Activated CD8-positive, alpha-beta memory T cell treated with anti-CD3 and anti-CD28 coated beads, Interleukin-2, amount 50 U/mL, for 48 hours (primary cell): ENCODE measurements around the gene WFIKKN1.

Experiments
- DNase-seq: peaks from one replicate; pipeline ENCODE4 v3.0.0-alpha.2; 2020

WFIKKN1 gene

DNA sequence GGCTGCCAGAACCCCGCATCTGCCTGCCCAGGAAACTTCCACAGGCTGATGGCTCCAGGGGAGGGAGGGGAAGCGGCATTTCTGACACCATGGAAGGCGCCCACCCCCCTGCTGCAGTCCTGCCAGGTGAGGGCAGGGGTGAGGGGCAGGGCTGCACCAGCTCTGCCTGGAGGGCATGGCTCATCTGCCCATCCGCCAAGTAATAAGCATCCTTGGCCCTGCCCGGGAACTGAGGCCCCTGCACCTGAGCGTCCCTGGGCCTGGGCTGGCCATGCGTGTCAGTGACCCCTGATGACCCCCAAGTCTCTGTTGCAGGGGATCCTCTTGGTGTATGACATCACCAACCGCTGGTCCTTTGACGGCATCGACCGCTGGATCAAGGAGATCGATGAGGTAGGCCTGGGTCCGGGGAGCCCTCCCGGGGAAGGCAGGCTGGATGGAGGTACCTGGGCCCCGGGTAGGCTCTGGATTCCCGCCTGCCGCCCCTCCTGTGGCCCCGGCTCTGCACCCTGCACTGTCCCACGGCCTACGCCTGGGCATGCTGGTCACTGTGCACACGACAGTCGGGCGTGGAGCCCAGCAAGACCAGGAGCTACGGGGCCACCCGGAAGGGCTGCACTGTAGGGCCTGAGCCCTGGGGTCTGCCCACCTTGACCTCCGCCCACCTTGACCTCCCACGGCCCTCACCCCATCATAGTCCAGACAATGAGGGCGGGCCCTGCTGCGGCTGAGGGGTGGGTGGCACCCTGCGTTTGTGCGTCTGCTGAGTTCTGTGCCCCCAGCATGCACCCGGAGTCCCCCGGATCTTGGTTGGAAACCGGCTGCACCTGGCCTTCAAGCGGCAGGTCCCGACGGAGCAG, 5.4 kb upstream of the WFIKKN1 start:
- DNase-seq: no peak

DNA sequence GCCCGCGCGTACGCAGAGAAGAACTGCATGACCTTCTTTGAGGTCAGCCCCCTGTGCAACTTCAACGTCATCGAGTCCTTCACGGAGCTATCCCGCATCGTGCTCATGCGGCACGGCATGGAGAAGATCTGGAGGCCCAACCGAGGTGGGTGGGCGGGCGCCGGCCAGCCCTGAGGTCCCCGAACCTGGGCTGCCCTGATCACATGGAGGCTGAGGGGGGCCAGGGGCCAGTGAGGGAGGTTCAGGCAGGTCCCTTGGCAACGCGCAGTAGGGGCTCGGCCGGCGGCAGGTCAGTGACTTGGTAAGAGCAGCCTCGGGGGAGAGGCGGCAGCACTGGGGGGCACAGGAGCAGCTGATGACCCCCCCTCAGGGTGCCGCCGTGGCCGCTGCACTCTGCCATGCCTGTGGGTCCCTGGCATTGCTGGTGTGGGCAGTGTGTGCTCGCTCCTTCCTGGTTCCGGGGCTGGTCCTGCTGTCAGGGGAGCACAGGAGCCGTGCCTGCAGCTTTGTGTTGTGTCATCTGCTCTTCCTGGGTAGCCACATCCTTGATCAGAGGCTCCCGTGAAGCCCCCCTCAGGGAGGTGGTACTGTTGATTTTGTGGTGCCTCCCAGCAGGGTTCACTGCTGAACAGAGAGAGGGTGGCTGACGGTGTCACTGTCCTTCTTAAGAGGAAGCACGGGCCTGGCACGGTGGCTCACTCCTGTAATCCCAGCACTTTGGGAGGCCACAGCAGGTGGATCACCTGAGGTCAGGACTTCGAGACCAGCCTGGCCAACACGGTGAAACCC, 4.6 kb upstream of the WFIKKN1 start:
- no peak for DNase-seq

DNA sequence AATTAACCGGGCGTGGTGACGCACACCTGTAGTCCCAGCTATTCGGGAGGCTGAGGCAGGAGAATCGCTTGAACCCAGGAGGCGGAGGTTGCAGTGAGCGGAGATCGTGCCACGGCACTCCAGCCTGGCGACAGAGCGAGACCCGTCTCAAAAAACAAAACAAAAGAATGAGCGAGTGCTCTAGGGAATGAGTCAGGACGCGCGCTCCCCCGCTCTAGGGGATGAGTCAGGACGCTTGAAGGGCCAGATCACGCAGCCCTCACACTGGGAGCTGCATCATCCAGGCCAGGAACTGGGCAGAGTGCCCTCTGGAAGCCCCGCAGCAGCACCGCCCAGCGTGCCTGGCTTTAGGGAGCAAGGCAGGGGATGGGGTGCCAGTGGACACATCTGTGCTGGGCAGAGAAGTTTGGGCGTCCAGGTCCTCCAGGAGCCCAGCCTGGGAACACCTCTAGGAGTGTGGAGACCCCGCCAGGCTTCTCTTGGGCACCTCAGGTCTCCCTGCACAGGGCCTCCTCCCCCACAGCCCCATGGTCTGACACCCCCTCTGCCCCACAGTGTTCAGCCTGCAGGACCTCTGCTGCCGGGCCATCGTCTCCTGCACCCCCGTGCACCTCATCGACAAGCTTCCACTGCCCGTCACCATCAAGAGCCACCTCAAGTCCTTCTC, 3.9 kb upstream of the WFIKKN1 start:
- DNase-seq: peak; percentile 55

DNA sequence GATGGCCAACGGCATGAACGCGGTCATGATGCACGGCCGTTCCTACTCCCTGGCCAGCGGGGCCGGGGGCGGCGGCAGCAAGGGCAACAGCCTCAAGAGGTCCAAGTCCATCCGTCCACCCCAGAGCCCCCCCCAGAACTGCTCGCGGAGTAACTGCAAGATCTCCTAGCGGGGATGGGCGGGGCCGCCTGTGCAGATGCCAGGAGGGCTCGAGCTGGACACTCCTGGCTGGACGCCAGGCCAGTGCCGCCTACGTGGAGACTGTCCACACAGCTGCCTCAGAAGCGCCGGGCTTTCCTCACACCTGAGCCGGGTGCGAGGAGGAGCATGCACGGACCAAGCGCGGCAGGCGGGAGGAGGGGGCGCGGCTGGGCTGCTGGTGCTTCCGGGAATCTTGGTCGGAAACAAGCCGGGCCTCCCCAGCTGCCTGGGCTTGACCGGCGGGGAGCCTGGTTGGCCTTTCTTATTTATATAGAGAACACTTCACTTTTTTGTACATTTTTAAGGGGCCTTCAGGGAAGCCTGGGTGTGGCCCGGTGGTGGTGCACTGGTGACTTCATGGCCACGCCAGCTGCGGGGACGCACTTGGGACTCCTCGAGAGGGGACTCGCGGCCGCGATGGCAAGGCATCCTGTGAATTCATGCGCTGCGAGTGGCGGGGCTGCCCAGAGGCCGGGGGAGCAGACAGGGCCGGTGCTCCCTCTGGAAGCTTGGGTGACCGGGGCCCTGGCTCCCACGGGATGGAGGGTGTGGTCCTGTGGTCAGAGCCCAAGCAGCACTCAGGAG, 3.1 kb upstream of the WFIKKN1 start:
- DNase-seq: no peak

DNA sequence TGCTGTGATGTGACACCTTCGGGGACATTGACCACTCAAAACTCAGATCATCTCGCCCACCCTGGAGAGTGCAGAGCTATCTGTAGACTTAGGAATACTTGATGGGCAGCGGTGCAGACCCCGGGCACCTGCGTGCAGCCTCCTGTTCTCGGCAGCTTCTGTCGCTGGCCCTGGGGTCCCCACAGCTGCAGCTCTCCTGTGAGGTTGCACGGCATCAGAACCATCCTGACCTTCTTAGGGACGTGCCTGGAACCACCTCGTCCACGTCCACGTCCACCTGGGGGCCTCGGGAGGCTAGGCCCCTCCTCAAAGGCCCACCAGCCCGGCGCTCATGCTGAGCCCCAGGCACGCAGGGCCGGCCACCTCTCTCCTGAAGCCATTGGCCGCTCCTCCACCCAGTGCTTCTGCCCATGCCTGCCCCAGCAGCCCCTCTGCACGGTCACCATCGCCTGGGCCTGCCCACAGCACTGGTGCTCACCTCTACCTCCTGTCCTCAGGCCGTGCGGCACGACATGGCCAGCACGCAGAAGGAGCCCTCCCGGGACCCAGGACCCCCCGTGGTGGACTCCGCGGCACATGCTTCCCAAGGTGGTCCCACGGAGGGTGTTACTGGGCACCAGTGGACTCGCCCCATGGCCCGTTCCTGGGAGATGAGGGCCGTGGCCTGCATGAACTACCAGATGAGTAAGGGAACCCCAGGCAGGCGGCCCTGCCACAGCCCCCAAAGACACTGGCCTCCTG, 2.3 kb upstream of the WFIKKN1 start:
- no peak for DNase-seq

DNA sequence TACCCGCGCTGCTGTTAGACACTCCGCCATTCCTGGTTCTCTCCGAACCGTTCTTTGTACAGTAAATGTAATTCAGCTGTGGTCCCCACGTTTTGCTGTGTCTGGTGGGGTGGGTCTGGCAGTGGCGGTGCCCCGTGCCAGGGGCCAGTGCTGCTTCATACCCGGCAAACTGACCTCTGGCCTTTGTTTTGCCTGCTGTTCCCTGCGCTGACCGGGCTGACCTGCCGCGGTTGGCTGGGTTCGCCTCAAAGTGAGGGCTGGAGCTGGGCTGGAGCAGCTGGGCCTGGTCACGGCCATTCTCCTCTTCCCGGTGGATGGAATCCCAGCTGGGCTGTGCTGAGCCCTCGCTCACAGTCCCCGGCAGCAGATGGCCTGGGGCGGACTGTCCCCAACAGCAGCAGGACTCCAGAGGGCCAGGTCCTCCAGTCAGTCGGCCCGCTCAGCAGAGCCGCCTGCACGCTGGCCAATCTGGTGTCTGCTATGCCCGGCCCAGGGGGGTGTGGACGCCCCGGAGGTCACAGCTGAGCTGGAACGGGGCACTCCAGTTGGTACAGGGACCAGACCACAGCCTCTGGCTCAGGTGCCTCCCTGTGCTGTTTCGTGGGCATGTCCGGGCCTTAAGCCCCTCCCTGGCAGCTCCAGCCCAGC, 1.5 kb upstream of the WFIKKN1 start:
- no peak for DNase-seq

DNA sequence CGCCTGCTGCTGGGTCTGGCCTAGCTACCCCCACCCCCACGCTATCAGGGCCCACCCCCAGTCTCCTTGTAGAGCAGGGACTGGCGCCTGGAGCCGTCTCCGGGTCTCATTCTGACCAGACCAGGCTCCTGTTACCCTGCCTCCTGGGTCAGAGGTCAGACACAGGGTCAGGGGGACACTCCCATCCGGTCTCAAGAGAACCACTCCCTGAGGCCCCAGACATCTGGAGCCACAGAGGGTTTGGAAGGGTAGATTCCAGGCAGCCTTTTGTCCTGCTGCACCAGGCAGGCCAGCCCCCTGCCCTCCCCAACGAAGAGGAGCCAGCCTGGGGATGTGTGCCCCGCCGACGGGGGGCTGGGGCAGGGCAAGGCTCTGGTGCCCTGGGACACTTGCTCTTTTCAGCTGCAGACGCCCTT, 944 bp upstream of the WFIKKN1 start:
- DNase-seq: no peak

DNA sequence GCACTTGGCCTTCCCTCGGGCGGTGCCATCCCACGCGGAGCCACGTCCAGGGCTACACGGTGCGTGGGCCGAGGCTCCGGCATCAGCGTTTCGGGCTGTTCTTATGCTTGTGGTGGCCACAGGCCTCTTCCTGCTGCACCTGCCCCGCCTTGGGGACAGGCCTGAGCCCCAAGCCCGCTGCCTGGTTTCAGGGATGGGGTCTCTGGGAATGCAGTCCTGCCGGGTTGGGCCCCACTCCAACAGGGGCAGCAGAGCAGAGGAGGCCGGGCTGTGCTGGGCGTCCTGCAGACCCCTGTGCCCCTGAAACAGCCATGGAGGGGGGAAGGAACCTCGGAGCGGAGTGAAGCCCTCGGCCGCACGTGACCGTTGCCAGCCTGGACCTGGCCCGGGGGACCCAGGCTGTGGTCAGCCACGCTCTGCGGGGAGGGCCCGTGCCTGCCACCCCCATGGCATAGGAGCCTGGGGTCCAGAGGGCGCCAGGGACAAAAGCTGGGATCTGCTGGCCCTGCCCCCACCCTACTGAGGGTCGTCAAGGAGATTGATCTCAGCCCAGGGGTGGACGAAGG, 453 bp upstream of the WFIKKN1 start:
- DNase-seq: no peak

DNA sequence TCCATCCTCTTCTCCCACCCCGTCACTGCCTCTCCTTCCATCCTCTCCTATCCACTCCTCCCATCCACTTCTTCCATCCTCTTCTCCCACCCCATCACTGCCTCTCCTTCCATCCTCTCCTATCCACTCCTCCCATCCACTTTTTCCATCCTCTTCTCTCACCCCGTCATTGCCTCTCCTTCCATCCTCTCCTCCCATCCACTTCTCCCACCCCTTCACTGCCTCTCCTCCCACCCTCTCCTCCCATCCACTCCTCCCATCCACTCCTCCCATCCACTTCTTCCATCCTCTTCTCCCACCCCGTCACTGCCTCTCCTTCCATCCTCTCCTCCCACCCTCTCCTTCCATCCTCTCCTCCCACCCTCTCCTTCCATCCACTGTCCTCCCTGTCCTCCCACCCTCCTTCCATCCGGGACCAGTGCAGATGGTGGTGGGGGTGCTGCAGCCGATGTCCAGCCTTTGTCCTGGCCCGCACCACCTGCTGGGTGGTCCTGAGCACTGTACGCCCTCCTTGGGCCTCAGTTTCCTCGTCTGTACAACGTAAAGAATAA, 1.1 kb downstream of the WFIKKN1 start:
- no peak for DNase-seq

DNA sequence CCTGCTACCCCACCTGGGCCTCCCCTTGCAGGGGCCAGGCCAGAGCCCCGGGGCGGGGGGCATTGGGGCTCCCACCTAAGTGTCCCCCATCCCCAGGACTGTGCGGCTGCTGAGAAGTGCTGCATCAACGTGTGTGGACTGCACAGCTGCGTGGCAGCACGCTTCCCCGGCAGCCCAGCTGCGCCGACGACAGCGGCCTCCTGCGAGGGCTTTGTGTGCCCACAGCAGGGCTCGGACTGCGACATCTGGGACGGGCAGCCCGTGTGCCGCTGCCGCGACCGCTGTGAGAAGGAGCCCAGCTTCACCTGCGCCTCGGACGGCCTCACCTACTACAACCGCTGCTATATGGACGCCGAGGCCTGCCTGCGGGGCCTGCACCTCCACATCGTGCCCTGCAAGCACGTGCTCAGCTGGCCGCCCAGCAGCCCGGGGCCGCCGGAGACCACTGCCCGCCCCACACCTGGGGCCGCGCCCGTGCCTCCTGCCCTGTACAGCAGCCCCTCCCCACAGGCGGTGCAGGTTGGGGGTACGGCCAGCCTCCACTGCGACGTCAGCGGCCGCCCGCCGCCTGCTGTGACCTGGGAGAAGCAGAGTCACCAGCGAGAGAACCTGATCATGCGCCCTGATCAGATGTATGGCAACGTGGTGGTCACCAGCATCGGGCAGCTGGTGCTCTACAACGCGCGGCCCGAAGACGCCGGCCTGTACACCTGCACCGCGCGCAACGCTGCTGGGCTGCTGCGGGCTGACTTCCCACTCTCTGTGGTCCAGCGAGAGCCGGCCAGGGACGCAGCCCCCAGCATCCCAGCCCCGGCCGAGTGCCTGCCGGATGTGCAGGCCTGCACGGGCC, 1.9 kb downstream of the WFIKKN1 start:
- no peak for DNase-seq

DNA sequence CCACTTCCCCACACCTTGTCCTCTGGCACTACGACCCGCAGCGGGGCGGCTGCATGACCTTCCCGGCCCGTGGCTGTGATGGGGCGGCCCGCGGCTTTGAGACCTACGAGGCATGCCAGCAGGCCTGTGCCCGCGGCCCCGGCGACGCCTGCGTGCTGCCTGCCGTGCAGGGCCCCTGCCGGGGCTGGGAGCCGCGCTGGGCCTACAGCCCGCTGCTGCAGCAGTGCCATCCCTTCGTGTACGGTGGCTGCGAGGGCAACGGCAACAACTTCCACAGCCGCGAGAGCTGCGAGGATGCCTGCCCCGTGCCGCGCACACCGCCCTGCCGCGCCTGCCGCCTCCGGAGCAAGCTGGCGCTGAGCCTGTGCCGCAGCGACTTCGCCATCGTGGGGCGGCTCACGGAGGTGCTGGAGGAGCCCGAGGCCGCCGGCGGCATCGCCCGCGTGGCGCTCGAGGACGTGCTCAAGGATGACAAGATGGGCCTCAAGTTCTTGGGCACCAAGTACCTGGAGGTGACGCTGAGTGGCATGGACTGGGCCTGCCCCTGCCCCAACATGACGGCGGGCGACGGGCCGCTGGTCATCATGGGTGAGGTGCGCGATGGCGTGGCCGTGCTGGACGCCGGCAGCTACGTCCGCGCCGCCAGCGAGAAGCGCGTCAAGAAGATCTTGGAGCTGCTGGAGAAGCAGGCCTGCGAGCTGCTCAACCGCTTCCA, 2.7 kb downstream of the WFIKKN1 start:
- no peak for DNase-seq

DNA sequence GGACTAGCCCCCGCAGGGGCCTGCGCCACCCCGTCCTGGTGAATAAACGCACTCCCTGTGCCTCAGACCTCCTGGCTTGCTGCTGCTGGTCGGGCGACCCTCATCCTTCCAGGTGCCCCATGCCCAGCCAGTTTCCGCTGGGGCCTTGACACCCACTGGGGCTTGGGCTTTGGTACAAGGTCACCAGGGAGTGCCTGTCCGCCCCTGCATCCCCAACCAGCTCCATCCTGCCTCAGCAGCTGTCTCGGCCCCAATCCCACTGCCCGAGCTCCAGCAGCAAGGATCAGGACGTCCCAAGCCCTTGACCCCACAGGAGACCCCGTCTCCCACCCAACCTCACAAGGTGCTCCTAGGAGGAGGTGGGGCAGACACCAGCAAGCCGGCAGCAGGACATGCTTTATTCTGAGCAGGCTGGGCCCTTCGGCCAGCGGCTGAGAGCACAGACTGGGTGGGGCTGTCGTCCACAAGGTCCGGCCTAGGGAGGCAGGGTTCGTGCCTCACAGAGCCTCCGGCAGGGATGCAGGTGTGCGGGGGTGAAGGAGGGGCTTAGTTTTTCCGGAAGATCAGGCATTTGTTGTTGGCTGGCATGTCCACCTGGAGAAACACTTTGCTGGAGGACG, 3.4 kb downstream of the WFIKKN1 start:
- no peak for DNase-seq

DNA sequence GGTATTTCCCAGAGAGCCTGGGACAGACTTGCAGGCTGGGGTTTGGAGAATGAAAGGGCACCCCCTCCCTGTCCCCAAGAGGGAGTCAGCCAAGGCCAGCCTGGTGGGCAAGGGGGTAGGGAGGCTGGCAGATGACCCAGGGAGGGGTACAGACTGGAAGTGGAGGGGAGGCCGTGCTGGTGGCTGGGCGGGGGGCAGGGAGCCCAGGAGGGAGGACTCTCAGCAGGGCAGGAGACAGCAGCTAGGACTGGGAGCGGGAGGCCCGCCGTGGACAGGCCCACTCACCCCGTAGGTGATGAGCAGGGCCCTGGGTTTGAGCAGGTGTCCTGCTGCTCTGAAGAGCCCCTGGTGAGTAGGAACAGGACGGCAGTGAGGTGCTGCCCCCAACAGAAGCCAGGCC, 4.2 kb downstream of the WFIKKN1 start:
- DNase-seq: no peak

DNA sequence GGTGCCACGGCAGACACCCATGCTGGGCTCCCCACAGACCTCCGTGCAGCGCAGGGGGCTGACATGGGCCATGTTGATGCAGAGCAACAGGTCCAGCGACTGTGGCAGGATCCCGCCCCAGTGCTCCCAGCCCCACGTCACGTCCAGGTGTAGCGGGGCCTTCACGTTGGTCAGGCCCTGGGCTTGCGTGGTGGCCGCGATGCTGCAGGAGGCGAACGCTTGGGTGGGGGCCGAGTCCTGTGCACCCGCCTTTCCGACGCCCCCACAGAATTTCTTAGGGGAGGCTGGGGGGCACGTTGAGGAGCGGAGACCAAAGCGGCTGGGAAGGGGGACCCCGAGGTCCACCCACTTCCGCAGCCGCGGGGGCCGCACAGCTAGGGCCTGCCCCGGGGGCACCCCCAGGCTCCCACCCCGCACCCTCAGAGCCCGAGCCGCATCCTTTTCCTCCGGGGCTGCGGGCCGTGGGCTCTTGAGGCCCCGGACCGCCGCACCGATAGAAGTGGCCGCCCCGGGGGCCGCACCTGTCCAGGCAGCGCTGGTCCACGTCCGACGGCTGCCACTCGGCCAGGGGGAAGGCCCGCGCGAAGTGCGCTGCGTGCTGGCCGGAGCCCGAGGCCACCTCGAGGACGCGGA, 4.9 kb downstream of the WFIKKN1 start:
- DNase-seq: no peak

DNA sequence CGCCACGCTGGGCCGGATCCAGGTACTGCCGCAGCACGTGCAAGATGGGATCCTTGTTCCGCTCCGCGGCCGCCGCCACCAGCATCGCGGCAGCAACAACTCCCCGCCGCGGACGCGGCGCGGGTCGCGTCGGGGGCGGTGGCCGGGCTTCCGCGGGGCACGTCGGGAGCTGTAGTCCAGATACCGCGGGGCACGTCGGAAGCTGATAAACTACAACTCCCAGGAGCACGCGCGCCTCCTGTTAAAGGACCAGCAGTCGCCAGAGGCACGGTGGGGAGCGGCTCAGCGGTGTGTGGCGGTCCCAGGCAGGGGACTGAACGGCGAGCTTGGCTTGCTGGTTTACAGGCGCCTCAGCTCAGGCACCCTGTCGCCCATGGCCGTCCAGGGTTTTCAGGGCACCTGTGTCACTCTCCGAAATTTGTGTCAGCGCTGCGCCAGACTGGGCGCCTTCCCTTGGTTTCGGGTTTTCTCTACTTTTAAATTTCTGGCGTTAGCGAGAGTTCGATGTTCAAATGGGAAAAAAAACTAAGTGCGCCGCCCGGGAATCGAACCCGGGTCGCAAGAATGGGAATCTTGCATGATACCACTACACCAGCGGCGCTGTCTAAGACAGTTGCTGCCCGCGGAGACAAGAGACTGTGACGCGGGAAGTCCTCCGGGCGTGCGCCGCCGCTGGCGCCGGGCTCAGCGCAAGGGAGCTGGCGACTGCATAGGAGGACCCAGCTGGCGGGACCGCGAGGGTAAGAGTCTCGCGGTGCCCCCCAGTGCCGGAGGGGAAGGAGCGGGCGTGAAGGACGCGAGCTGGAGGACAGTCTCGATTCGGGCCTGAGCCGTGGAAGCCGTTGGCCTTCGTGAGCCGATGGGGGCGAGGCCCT, 5.7 kb downstream of the WFIKKN1 start, which contains the start of gene METTL26:
METTL26 (minus strand) TSS at position 100 of the 875 bp plus-strand sequence; CDS start at position 85, 15 bp downstream.
- peak; percentile 100 for DNase-seq

DNA sequence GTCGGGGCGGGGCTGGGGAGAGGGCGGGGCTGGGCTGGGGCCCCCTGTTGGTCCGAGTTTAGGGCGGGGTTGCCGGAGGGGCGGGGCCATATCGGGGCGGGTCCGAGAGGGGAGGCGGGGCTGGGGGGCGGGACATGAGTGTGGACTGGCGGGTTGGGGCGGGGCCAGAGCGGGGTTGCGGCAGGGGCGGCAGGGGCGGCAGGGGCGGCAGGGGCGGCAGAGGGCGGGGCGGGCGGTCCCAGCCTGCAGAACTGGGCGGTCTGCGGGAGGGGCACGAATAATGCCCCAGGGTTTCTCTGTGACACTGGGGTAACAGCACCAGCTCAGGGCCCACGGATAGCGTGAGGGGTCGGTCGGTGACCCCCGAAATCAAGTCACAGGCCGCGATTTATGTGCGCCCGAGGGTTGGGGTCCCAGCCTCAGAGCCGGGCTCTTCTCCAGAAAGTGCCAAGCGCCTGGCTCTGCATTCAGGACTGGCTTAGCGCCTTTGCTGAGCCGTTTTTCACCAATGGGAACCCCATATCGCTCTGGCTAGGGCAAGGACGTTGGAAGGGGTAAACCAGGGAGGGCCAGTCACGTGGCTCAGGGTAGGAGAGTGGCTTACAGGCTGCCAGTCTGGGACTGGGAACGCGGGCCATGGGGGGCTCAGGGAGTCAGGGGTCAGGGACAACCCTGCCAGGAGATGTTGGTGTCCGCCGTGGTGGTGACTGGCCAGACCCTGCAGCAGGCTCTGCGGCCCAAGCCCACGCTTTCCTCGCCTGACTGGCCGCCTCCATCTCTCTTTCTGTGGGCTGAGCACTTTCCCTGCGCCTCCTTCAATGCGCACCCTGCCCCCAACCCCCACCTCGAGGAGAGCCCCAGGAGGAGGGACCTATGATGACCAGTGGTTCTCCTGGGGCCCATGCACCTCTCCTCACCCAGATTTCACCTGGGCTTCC, 6.6 kb downstream of the WFIKKN1 start:
- DNase-seq: peak; percentile 94
